Suprapubic skin (tissue), 4 donors: ENCODE results near the gene SLC6A20. TPM values are rescaled to one million over a fixed set of nuclear protein-coding genes. Genes with fewer than 3 reads are reported as not detected.

Experiments
- DNase-seq, 2 donors: peaks; one replicate each; pipeline ENCODE4 v3.0.0-alpha.2; 2019; ENCODE audit warnings: low spot score in 2 of 2
- H3K27ac ChIP-seq: fragments of 200-600 bp; sonication (generic); one replicate; pipeline ENCODE4 v1.5.1; 2019
- H3K27me3 ChIP-seq: fragments of 200-600 bp; sonication (generic); one replicate; pipeline ENCODE4 v1.5.1; 2019
- H3K36me3 ChIP-seq: fragments of 200-600 bp; sonication (generic); one replicate; pipeline ENCODE4 v1.5.1; 2019
- H3K4me1 ChIP-seq: fragments of 200-600 bp; sonication (generic); one replicate; pipeline ENCODE4 v1.5.1; 2019
- H3K4me3 ChIP-seq: fragments of 200-600 bp; sonication (generic); one replicate; pipeline ENCODE4 v1.5.1; 2019; ENCODE audit warnings: mild to moderate bottlenecking
- H3K9me3 ChIP-seq: fragments of 200-600 bp; sonication (generic); one replicate; pipeline ENCODE4 v1.5.1; 2019
- CTCF ChIP-seq, 2 donors: fragments of 200-600 bp in 1 of 2; fragments of 450-650 bp in 1 of 2; sonication (generic) in 1 of 2; IDR thresholded peaks; one replicate each; pipeline ENCODE4 v1.5.1; 2016 to 2019; ENCODE audit warnings: antibody characterized with exemption in 2 of 2, mild to moderate bottlenecking in 1 of 2, moderate library complexity in 1 of 2
- EP300 ChIP-seq: sonication (generic); formaldehyde crosslinking; IDR thresholded peaks from one replicate; pipeline ENCODE4 v1.6.1; 2017; ENCODE audit warnings: antibody characterized with exemption
- POLR2A ChIP-seq, 2 donors: fragments of 450-650 bp; IDR thresholded peaks; one replicate each; pipeline ENCODE4 v1.6.1; 2017; ENCODE audit warnings: antibody characterized with exemption in 2 of 2, mild to moderate bottlenecking in 2 of 2, moderate library complexity in 2 of 2
- POLR2AphosphoS5 ChIP-seq, 3 donors: sonication (generic); formaldehyde crosslinking; IDR thresholded peaks; one replicate each; pipeline ENCODE4 v1.6.1; 2017; ENCODE audit warnings: antibody characterized with exemption in 3 of 3
- WGBS: methylation state at CpG from one replicate; pipeline ENCODE4 v1.1.5; 2018; 5-methylcytosine and 5-hydroxymethylcytosine counted together
- total RNA-seq, 4 donors: library from RNA; depleted of rRNA; stranded (reverse); fragments of >200 nt; gene quantifications; one replicate each; pipeline ENCODE4 v1.1.0, GENCODE V29; 2016

The SLC6A20 gene
- total RNA-seq, 4 donors from 2014 or later: 0.42 TPM; not detected in 3

GRCh38 chr3:45799586-45799985 is 3.2 kb upstream of the SLC6A20 start:
- WGBS: 70% methylated on average over 2 of the region's 2 CpGs
- H3K9me3 ChIP-seq: no peaks in the 10 kb centered on the region
- no peak overlapping the region for H3K4me3 ChIP-seq
- no peaks in the 10 kb centered on the region for H3K36me3 ChIP-seq
- TF ChIP-seq POLR2A (IDR thresholded peaks at IDR 0.05): no peak
- TF ChIP-seq CTCF (IDR thresholded peaks at IDR 0.05): no peak
- TF ChIP-seq POLR2AphosphoS5 (IDR thresholded peaks at IDR 0.05): no peak
- TF ChIP-seq EP300: no peak
- H3K27me3 ChIP-seq: peaks cover 32% of the 10 kb centered on the region
- peaks cover 16% of the 10 kb centered on the region for H3K4me1 ChIP-seq
- no peak overlapping the region for H3K27ac ChIP-seq
- no peak for DNase-seq

GRCh38 chr3:45798034-45798433 is 1.7 kb upstream of the SLC6A20 start:
- H3K36me3 ChIP-seq: no peaks in the 10 kb centered on the region
- H3K4me1 ChIP-seq: peaks cover 16% of the 10 kb centered on the region
- TF ChIP-seq POLR2A (IDR thresholded peaks at IDR 0.05) (no peak), EP300 (no peak), CTCF (IDR thresholded peaks at IDR 0.05) (no peak), POLR2AphosphoS5 (IDR thresholded peaks at IDR 0.05) (no peak)
- peaks cover 40% of the 10 kb centered on the region for H3K27me3 ChIP-seq
- no peak for DNase-seq
- no peaks in the 10 kb centered on the region for H3K9me3 ChIP-seq
- no peak overlapping the region for H3K27ac ChIP-seq
- 64% methylated on average over 4 of the region's 4 CpGs for WGBS
- H3K4me3 ChIP-seq: no peak overlapping the region

- Histone ChIP-seq H3K36me3 (no peaks in the 10 kb centered on the region), H3K27me3 (peaks cover 40% of the 10 kb centered on the region), H3K9me3 (no peaks in the 10 kb centered on the region), H3K27ac (no peak overlapping the region), H3K4me1 (peaks cover 16% of the 10 kb centered on the region), H3K4me3 (peak overlapping the region; percentile 44)
- TF ChIP-seq EP300 (no peak), POLR2A (IDR thresholded peaks at IDR 0.05) (no peak), POLR2AphosphoS5 (IDR thresholded peaks at IDR 0.05) (no peak)
- WGBS: 75% methylated on average over 13 of the region's 13 CpGs
- no peak for DNase-seq
Measured at GRCh38 chr3:45796902-45797637, 734 bp upstream of the SLC6A20 start.

- 13% methylated on average over 14 of the region's 14 CpGs for WGBS
- Histone ChIP-seq H3K27ac (no peak overlapping the region), H3K4me1 (peaks cover 16% of the 10 kb centered on the region), H3K9me3 (no peaks in the 10 kb centered on the region), H3K36me3 (no peaks in the 10 kb centered on the region), H3K27me3 (peaks cover 40% of the 10 kb centered on the region), H3K4me3 (peak overlapping the region; percentile 44)
- no peak for TF ChIP-seq CTCF (IDR thresholded peaks at IDR 0.05)
- no peak for TF ChIP-seq POLR2AphosphoS5 (IDR thresholded peaks at IDR 0.05)
- TF ChIP-seq POLR2A (IDR thresholded peaks at IDR 0.05): no peak
- TF ChIP-seq EP300: no peak
- no peak for DNase-seq
Measured at GRCh38 chr3:45795509-45795881, 841 bp downstream of the SLC6A20 start.

- no peaks in the 10 kb centered on the region for H3K9me3 ChIP-seq
- WGBS: 84% methylated on average over 1 of the region's 1 CpG
- no peak for DNase-seq
- no peak overlapping the region for H3K4me3 ChIP-seq
- H3K36me3 ChIP-seq: no peaks in the 10 kb centered on the region
- H3K27me3 ChIP-seq: peaks cover 40% of the 10 kb centered on the region
- H3K27ac ChIP-seq: no peak overlapping the region
- H3K4me1 ChIP-seq: peaks cover 16% of the 10 kb centered on the region
- no peak for TF ChIP-seq EP300
- no peak for TF ChIP-seq CTCF (IDR thresholded peaks at IDR 0.05)
- TF ChIP-seq POLR2AphosphoS5 (IDR thresholded peaks at IDR 0.05): no peak
- no peak for TF ChIP-seq POLR2A (IDR thresholded peaks at IDR 0.05)
Measured at GRCh38 chr3:45794660-45795059, 1.7 kb downstream of the SLC6A20 start.
